GM19025 (cell line): ENCODE results near the gene MUCL3.
"Not testable (repeated sequence)": the region's sequence is repeated elsewhere in the genome, so short reads cannot be mapped to it uniquely, and the experiment has no call there.

Experiments used
- ATAC-seq: cut with Tn5 transposase; IDR thresholded peaks from one replicate; pipeline ENCODE4 v1.9.1; 2021; ENCODE audit warnings: mild to moderate bottlenecking, low read depth, moderate library complexity; ENCODE audit not compliant: unreplicated experiment

MUCL3 gene

GRCh38 chr6:30979141-30979540, 38.4 kb downstream of the MUCL3 start:
- ATAC-seq, result no peak

GRCh38 chr6:30979690-30980089, 38.9 kb downstream of the MUCL3 start:
- ATAC-seq, result no peak

GRCh38 chr6:30981942-30982772, 41.4 kb downstream of the MUCL3 start:
- no peak for ATAC-seq

- no peak for ATAC-seq
These were observed 42.7 kb downstream of the MUCL3 start, which contains the start of gene MUC21 for GRCh38 chr6:30983439-30983838. Gene MUC21 (plus strand): TSS chr6:30983718. CDS start chr6:30983959, 241 bp downstream.

GRCh38 chr6:30985490-30985889, 44.7 kb downstream of the MUCL3 start:
- ATAC-seq, result no peak

- no peak for ATAC-seq
These were observed 46.5 kb downstream of the MUCL3 start for GRCh38 chr6:30987304-30987703.

- ATAC-seq, result no peak
These were observed 47.5 kb downstream of the MUCL3 start for GRCh38 chr6:30988209-30988825.

GRCh38 chr6:30990422-30991086, 49.8 kb downstream of the MUCL3 start:
- no peak for ATAC-seq

GRCh38 chr6:30991891-30992290, 51.1 kb downstream of the MUCL3 start:
- no peak for ATAC-seq

GRCh38 chr6:30997301-30997700, 56.5 kb downstream of the MUCL3 start:
- no peak for ATAC-seq

- ATAC-seq, result no peak
These were observed 58.0 kb downstream of the MUCL3 start for GRCh38 chr6:30998785-30999184.

GRCh38 chr6:31000067-31000860, 59.5 kb downstream of the MUCL3 start:
- not testable (repeated sequence) for ATAC-seq

- no peak for ATAC-seq
These were observed 60.6 kb downstream of the MUCL3 start for GRCh38 chr6:31001281-31001888.

GRCh38 chr6:31002471-31002870, 61.7 kb downstream of the MUCL3 start:
- no peak for ATAC-seq
